Measurements from ENCODE around the gene MYO1A.

DNA sequence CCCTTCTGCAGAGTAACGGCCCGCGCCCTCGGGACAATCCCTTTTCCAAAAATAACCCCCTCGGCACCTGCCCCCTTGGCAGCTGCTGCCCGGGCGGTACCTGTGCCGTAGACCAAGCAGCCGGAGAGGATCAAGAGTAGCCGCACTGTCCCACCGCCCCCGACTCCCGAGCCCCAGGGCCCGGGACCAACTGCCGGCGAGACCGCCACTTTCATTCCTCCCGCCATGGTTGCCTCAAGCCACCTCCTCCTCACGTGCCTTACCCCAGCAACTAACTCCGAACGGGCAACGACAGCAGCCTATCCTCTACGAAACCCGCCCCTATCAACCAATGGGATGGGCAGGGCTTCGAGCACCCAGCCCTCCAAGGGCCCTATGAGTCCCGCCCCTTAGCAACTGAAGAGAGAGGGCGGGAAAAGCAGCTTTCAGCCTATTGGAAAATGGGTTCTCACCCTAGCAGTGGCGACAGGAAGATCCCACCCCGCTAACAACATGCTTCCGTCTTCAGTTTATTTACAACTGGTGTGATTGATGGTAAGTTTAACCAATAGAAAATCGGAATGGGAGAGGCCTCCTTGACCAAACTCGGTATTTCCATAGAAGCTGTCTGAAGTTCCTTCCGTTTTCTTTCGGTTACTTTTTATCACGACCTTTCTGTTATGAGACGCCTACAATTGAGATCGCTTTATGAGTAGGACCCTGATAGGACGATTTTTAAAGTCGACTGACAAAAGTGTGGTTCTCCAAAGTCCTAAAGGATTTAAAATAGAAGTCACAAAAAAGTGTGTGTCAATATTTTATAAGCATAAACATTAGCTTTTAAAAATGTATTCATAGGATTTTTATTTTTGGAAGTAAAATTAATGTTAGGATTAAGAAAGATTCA lies 28.8 kb upstream of the MYO1A start, which contains the start of gene NEMP1:
- TF ChIP-seq CTCF (conservative IDR thresholded peaks at IDR 0.05 in 1 of 2, IDR thresholded peaks at IDR 0.05 in 1 of 2; ENCODE audit: extremely low read depth in 1 of 2, insufficient read depth in 1 of 2, low read depth in 1 of 2, low read length in 2 of 2), result no peak
- no peak for TF ChIP-seq EZH2 (IDR thresholded peaks at IDR 0.05; ENCODE audit: borderline replicate concordance, low read length)
